HEK293 (cell line): ENCODE results near the gene RNU2-1.

Experiments
- CTCF ChIA-PET: fragments of 350-600 bp; formaldehyde crosslinking; extraction: SDS; loops from one replicate; lab custom pipeline; 2021; ENCODE audit warnings: antibody characterized with exemption; lab: Yijun Ruan, JAX
- POLR2A ChIA-PET: fragments of 300-600 bp; formaldehyde crosslinking; extraction: SDS; loops from one replicate; lab custom pipeline; 2020; ENCODE audit warnings: antibody characterized with exemption, inconsistent platforms; lab: Yijun Ruan, JAX
- H3K27ac ChIP-seq: fragments of 200-500 bp; sonication (Bioruptor generic); 2 replicates; pipeline ENCODE4 v1.5.1; 2014; ENCODE audit warnings: low read depth, low read length, control low read depth, inconsistent platforms; ENCODE audit errors: extremely low read depth
- H3K36me3 ChIP-seq, 2 experiments: fragments of 200-500 bp in 1 of 2; sonication (Bioruptor generic) in 1 of 2; 1 replicate in 1 of 2; 2 replicates in 1 of 2; pipeline ENCODE4 v1.5.1; 2014 to 2017; ENCODE audit warnings: inconsistent platforms in 2 of 2, low read length in 2 of 2; ENCODE audit not compliant: control insufficient read depth in 2 of 2, insufficient read depth in 1 of 2
- H3K4me1 ChIP-seq: fragments of 200-500 bp; sonication (Bioruptor generic); 2 replicates; pipeline ENCODE4 v1.5.1; 2014; ENCODE audit warnings: mild to moderate bottlenecking, low read length, inconsistent platforms; ENCODE audit not compliant: control insufficient read depth, insufficient read depth
- H3K4me3 ChIP-seq: 2 replicates; pipeline ENCODE4 v1.5.1; 2011; ENCODE audit warnings: low read depth, mild to moderate bottlenecking, control low read depth, low read length, moderate library complexity
- H3K9me3 ChIP-seq: fragments of 200-500 bp; sonication (Bioruptor generic); 2 replicates; pipeline ENCODE4 v1.5.1; 2014; ENCODE audit warnings: low read depth, low read length, inconsistent platforms; ENCODE audit not compliant: control insufficient read depth, insufficient read depth
- ATF2 ChIP-seq: fragments of 450-650 bp; formaldehyde crosslinking; IDR thresholded peaks from 2 replicates; pipeline ENCODE4 v1.5.1; 2016; ENCODE audit warnings: missing biosample characterization, missing genetic modification characterization, low read depth
- ELK4 ChIP-seq: IDR thresholded peaks from 2 replicates; pipeline ENCODE4 v1.6.1; 2011; ENCODE audit warnings: mild to moderate bottlenecking, low read depth, low read length, borderline replicate concordance
- MYNN ChIP-seq: fragments of 450-650 bp; formaldehyde crosslinking; IDR thresholded peaks from 2 replicates; pipeline ENCODE4 v1.5.1; 2016; ENCODE audit warnings: missing biosample characterization, missing genetic modification characterization, borderline replicate concordance
- PRDM1 ChIP-seq: fragments of 450-650 bp; formaldehyde crosslinking; IDR thresholded peaks from 2 replicates; pipeline ENCODE4; 2016; ENCODE audit warnings: missing biosample characterization, missing genetic modification characterization
- RBAK ChIP-seq: fragments of 450-650 bp; formaldehyde crosslinking; IDR thresholded peaks from 2 replicates; pipeline ENCODE4 v1.5.1; 2016; ENCODE audit warnings: missing biosample characterization, missing genetic modification characterization
- SALL2 ChIP-seq: fragments of 450-650 bp; formaldehyde crosslinking; IDR thresholded peaks from 2 replicates; pipeline ENCODE4 v1.5.0; 2017; ENCODE audit warnings: missing biosample characterization, mild to moderate bottlenecking, missing genetic modification characterization, borderline replicate concordance
- ZBTB21 ChIP-seq: fragments of 450-650 bp; formaldehyde crosslinking; IDR thresholded peaks from 2 replicates; pipeline ENCODE4 v1.5.1; 2017; ENCODE audit warnings: missing biosample characterization, missing genetic modification characterization
- ZNF18 ChIP-seq: fragments of 450-650 bp; formaldehyde crosslinking; IDR thresholded peaks from 2 replicates; pipeline ENCODE4 v1.5.1; 2016; ENCODE audit warnings: missing biosample characterization, missing genetic modification characterization
- ZNF214 ChIP-seq: fragments of 450-650 bp; formaldehyde crosslinking; IDR thresholded peaks from 2 replicates; pipeline ENCODE4 v1.5.1; 2017; ENCODE audit warnings: missing biosample characterization, mild to moderate bottlenecking, missing genetic modification characterization, borderline replicate concordance
- ZNF239 ChIP-seq: fragments of 450-650 bp; formaldehyde crosslinking; IDR thresholded peaks from 2 replicates; pipeline ENCODE4 v1.5.1; 2016; ENCODE audit warnings: missing biosample characterization, missing genetic modification characterization
- ZNF24 ChIP-seq: fragments of 450-650 bp; formaldehyde crosslinking; IDR thresholded peaks from 2 replicates; pipeline ENCODE4 v1.5.1; 2016; ENCODE audit warnings: missing biosample characterization, missing genetic modification characterization
- ZNF341 ChIP-seq: fragments of 450-650 bp; formaldehyde crosslinking; IDR thresholded peaks from 2 replicates; pipeline ENCODE4; 2016; ENCODE audit warnings: low read depth, missing biosample characterization, missing genetic modification characterization
- ZNF48 ChIP-seq: fragments of 450-650 bp; formaldehyde crosslinking; IDR thresholded peaks from 2 replicates; pipeline ENCODE4 v1.5.1; 2016; ENCODE audit warnings: missing biosample characterization, missing genetic modification characterization
- ZNF514 ChIP-seq: fragments of 450-650 bp; formaldehyde crosslinking; IDR thresholded peaks from 2 replicates; pipeline ENCODE4 v1.5.1; 2016; ENCODE audit warnings: missing biosample characterization, missing genetic modification characterization
- ZNF530 ChIP-seq: fragments of 450-650 bp; formaldehyde crosslinking; IDR thresholded peaks from 2 replicates; pipeline ENCODE4 v1.5.1; 2016; ENCODE audit warnings: low read depth, missing biosample characterization, missing genetic modification characterization
- ZNF560 ChIP-seq: fragments of 450-650 bp; formaldehyde crosslinking; IDR thresholded peaks from 2 replicates; pipeline ENCODE4 v1.5.1; 2017; ENCODE audit warnings: missing biosample characterization, missing genetic modification characterization, borderline replicate concordance
- ZNF571 ChIP-seq: fragments of 450-650 bp; formaldehyde crosslinking; IDR thresholded peaks from 2 replicates; pipeline ENCODE4 v1.5.0; 2017; ENCODE audit warnings: missing biosample characterization, missing genetic modification characterization
- ZNF585B ChIP-seq: fragments of 450-650 bp; formaldehyde crosslinking; IDR thresholded peaks from 2 replicates; pipeline ENCODE4 v1.5.1; 2016; ENCODE audit warnings: missing biosample characterization, missing genetic modification characterization
- TF ChIP-seq, protein P1 (sequence below): fragments of 450-650 bp; formaldehyde crosslinking; IDR thresholded peaks from 2 replicates; pipeline ENCODE4 v1.5.1; 2017; ENCODE audit warnings: missing biosample characterization, missing genetic modification characterization
- TF ChIP-seq, protein P2 (sequence below): fragments of 450-650 bp; formaldehyde crosslinking; IDR thresholded peaks from 2 replicates; pipeline ENCODE4 v1.5.1; 2016; ENCODE audit warnings: missing biosample characterization, missing genetic modification characterization, borderline replicate concordance

The RNU2-1 gene

GRCh38 chr17:43212641-43213490 lies 20.9 kb downstream of the RNU2-1 start:
- no peak for TF ChIP-seq ZNF18 (tag by site-specific recombination)
- 0 out of 2 replicates have a peak, but pooled peaks have one; percentile 36 for TF ChIP-seq PRDM1 (tag by site-specific recombination)
- POLR2A ChIA-PET = interaction anchor here (0.6 to 2.2 kb wide), 3 partner anchors 10 to 107 kb away, joined by 3 to 10 read pairs (median 5); no protein-coding TSS in a partner anchor
- H3K4me3 ChIP-seq = no peak overlapping the region
- CTCF ChIA-PET = no interaction called here
- H3K27ac ChIP-seq = no peak overlapping the region
- peaks cover 11 to 88% of the 10 kb centered on the region in 2 experiments; a peak in 2 of 3 replicates for H3K36me3 ChIP-seq
- H3K9me3 ChIP-seq = no peaks in the 10 kb centered on the region
- no peaks in the 10 kb centered on the region for H3K4me1 ChIP-seq

DNA sequence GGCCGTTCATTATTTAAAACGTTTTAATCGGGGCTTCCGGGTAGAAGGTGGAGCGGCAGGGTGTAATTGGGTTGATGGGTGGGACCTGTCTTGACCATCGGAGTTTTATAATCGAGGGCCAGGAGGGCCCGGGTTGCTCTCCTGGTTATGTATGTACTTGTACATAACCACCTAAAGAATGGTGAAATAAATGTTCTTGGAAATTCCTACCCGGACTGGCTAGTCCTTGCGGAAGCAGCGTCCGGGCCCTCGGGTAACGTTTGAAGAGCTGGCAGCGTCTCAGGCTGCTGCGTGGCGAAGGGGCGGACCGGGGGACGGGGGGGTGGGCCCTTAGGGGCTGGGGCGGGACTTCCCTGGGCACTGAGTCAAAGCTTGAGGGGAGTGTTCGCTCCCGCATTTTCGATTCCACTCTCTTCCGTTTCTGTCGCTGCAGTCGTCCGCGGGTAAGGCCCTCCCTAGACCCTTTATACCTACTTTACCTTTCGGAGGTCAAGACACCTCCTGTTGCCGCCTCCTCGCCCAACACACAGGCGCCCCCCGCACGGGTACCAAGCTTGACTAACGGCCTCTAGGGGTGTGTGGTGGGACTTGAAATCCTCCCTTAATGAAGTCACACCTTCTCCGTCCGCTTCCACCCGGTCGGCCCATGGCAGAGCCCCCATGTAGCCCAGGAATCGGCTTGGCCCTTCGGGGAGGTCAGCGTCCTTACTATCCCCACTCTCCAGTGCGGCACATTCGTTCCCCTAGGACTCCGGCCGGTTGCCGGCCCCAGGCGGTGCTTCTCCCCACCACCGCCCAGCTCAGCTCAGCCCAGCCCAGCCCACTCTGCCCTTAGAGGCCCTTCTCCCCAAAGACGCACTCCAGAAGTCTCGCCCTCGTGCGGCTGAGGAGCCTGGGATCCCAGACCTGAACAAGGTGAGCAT lies 22.0 kb downstream of the RNU2-1 start, which contains the start of gene TMEM106A:
Gene TMEM106A, plus strand, starts transcription at position 396 of the 923 bp plus-strand sequence. CDS start 1,167 bp downstream, outside the sequence.
- Histone ChIP-seq H3K9me3 (no peaks in the 10 kb centered on the region), H3K4me1 (no peaks in the 10 kb centered on the region), H3K36me3 (peaks cover 17 to 89% of the 10 kb centered on the region in 2 experiments), H3K4me3 (no peak within 1 kb of the TSS), H3K27ac (no peak within 1 kb of the TSS)
- CTCF ChIA-PET = no interaction called here
- POLR2A ChIA-PET = interaction anchor here (1.2 kb wide), 1 partner anchor 11 kb away, joined by 5 read pairs; no protein-coding TSS in a partner anchor
- TF ChIP-seq ELK4 = no peak
- TF ChIP-seq ZNF239 (tag by site-specific recombination) = no peak
- TF ChIP-seq SALL2 (tag by site-specific recombination) = no peak
- no peak for TF ChIP-seq ZNF560 (tag by site-specific recombination)
- TF ChIP-seq ZNF571 = no peak
- TF ChIP-seq ZNF514 = no peak
- no peak for TF ChIP-seq RBAK (tag by site-specific recombination)
- no peak for TF ChIP-seq ZNF24 (tag by site-specific recombination)
- TF ChIP-seq ZBTB21 (tag by site-specific recombination) = no peak
- TF ChIP-seq, protein P1, sequence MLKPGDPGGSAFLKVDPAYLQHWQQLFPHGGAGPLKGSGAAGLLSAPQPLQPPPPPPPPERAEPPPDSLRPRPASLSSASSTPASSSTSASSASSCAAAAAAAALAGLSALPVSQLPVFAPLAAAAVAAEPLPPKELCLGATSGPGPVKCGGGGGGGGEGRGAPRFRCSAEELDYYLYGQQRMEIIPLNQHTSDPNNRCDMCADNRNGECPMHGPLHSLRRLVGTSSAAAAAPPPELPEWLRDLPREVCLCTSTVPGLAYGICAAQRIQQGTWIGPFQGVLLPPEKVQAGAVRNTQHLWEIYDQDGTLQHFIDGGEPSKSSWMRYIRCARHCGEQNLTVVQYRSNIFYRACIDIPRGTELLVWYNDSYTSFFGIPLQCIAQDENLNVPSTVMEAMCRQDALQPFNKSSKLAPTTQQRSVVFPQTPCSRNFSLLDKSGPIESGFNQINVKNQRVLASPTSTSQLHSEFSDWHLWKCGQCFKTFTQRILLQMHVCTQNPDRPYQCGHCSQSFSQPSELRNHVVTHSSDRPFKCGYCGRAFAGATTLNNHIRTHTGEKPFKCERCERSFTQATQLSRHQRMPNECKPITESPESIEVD (tag by site-specific recombination) = no peak
- no peak for TF ChIP-seq MYNN (tag by site-specific recombination)
- TF ChIP-seq ZNF214 (tag by site-specific recombination) = no peak
- TF ChIP-seq ZNF48 (tag by site-specific recombination) = no peak
- TF ChIP-seq ZNF341 = no peak
- TF ChIP-seq, protein P2, sequence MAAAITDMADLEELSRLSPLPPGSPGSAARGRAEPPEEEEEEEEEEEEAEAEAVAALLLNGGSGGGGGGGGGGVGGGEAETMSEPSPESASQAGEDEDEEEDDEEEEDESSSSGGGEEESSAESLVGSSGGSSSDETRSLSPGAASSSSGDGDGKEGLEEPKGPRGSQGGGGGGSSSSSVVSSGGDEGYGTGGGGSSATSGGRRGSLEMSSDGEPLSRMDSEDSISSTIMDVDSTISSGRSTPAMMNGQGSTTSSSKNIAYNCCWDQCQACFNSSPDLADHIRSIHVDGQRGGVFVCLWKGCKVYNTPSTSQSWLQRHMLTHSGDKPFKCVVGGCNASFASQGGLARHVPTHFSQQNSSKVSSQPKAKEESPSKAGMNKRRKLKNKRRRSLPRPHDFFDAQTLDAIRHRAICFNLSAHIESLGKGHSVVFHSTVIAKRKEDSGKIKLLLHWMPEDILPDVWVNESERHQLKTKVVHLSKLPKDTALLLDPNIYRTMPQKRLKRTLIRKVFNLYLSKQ (tag by site-specific recombination) = no peak
- no peak for TF ChIP-seq ATF2 (tag by site-specific recombination)
- TF ChIP-seq ZNF585B (tag by site-specific recombination) = no peak
- no peak for TF ChIP-seq ZNF530 (tag by site-specific recombination)
- TF ChIP-seq, all 188 proteins: peak for 0
